Stimulated activated CD8-positive, alpha-beta memory T cell treated with anti-CD3 and anti-CD28 coated beads, Interleukin-7, amount 100 ng/mL, for 1 hour (primary cell): ENCODE data around the gene FKBP5.
"Not testable (repeated sequence)": the region's sequence is repeated elsewhere in the genome, so short reads cannot be mapped to it uniquely, and the experiment has no call there.

Experiments used
- DNase-seq, 2 donors: peaks; one replicate each; pipeline ENCODE4 v3.0.0-alpha.2; 2020; ENCODE audit warnings: low read depth in 2 of 2

The FKBP5 gene

DNA sequence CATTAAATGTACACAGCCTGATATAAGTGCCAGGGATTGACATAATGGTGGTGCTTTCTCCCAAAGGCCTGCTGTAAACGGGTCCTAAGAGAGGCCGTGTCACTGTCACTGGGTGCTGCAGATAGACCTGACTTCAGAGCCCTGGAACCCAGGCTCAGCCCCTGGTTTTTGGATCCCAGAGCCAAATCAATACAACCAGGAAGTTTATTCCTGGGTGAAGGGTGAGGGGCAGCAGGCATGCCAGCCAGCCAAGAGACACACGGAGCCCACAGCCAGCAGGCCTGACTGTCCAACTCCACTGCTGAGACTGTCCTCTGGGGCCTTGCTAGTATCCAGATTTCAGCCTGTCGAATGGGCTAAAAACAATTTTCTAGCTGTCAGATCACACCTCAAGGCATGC, 35.3 kb upstream of the FKBP5 start:
- DNase-seq = no peak

DNA sequence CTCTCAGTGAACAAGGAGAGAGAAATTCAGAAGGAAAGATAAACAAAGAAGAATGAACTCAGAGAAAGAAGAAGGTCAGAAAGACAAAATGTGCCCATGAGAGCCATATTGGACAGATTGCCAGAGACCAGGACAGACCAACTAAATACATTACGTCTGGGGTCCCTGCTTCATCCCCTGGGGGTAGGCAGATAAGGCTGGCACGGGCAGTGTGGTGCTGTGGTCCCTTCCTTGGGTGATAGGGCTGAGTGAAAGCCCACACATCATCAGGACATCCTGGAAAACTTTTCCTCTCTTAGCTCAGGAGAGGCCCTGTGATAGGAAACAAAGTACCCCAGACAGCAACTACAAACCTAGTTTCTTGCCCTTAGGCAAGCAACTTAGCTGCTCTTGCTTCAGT, 34.9 kb upstream of the FKBP5 start:
- no peak for DNase-seq

GRCh38 chr6:35722121-35722761, 33.5 kb upstream of the FKBP5 start:
- no peak for DNase-seq

- no peak for DNase-seq
Measured at GRCh38 chr6:35719830-35720733, 31.4 kb upstream of the FKBP5 start.

DNA sequence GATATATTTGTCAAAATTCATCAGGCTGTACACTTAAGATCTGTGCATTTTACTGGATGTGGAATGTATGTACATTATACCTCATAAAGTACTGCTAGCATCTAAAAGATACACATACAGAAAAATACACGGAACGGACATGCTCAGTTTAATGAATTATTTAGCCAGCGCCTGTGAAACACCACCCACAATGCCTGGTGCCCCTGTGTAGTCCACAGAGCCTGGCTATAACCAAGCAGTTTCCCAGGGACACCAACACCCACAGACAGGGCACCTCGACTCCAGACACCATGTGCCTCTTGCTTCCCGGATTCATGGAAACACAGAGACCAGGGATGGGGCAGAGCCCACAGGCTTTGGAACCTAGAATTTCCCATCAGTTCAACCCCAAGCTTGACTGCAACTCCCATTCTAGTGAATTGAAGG, 30.7 kb upstream of the FKBP5 start:
- DNase-seq = no peak

GRCh38 chr6:35718911-35719381, 30.2 kb upstream of the FKBP5 start:
- DNase-seq = no peak

DNA sequence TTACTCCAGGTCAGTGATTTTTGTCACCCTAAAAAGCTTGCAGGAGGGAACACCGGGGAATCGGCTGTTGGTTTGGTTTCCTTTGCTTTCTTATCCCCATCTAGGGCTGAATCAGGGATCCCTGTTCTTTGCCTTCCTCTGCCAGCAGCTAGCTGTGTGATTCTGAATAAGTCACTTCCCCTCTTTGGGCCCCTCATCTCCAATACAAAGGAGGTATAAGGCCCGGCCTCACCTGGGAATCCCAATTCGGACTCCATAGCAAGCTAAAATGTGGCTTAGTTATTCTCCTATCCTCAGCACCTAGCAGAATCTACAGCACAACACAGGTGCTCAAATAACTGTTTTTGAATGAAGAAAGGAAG, 29.6 kb upstream of the FKBP5 start:
- DNase-seq = no peak

DNA sequence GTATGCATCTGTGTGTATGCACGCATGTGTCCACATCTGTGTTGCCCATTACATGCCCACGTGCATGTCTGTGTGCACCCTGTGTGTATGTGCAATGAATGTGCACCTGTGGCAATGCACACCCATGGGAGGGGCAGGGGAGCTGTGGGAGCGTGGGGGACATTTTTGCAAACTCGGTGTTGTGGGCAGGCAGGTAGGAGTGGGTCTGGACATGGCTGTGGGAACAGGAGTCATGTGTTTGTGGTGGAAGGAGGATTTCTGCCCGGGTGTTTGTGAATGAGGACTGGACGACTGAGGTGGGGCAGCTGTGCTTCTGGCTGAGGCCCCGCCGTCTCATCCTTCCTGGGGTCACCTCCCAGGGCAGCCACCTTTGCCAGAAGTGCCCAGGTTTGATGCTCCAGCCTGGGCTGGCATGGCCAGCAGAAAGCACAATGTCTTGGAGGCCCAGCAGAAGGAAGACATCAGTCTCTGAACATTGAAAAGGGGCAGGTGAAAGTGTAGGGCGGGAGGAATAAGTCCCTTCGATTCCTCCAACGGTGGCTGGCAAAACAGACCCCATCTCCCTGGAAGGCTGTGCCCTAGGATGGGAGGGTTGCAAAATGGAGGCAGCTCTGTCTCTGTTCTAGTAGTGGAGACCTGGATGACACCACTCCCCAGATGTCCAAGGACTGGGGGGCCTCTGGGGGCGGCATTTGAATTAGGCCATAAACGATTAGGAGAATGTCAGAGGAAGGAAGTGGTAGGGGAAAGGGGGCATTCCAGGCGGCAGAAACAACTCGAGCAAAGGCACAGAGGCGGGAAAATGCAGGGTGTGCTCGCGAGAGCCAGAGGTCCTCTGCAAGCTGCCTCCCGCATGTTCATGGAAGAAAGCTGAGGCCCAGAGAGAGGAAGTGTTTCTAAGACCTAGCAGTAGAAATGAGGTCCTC, 29.0 kb upstream of the FKBP5 start:
- DNase-seq = no peak

DNA sequence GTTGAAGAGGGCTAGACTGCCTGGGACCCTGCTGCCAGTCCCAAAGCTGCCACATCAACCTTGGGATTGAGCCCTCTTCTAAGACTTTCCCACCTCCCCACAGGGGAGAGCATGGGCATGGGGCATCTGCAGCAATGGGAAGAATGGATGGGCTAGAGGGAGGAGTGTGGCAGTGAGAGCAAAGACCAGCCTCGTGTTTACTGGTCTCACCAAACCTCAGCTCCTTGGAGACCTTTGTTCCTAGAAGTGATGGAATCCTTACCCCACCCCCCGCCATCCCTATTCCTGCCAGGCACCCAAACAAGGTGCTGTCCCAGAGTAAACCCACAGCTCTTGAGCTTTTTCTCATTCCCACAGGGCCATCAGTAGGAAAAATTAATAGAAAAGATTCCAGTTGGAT, 28.1 kb upstream of the FKBP5 start:
- DNase-seq = no peak

DNA sequence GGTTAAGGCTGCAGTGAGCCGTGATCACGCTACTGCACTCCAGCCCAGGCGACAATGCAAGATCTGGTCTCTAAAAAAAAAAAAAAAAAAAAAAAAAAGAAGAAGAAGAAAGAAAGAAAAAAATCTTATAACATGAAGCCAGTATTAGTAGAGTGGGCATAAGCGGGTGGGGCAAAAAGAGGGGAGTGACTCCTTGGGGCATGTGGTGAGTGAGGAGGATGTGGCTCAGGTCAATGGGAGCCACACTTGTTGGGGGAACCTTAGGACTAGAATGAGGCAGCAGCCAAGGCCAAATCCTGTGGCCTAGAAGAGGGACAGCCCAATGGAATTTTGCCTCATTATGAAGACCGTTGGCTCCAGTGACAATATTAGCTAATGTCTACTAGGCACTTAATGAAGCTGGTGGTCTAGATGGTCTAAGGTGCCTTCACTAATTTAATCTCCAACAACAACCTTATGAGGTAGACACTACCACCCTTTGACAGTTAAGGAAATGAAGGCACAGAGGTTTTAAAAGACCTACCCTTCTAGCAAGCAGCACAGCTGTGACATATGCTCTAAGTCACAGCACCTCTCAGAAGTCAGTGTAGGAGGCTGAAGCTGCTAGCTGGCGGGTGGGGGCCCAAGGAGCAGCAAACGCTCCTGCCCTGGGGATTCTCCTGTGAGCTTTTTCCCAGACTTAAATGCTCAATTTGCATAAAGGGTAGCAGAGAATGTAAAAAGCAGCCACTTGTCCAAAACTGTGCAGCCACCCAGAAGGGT, 24.5 kb upstream of the FKBP5 start:
- DNase-seq = no peak

DNA sequence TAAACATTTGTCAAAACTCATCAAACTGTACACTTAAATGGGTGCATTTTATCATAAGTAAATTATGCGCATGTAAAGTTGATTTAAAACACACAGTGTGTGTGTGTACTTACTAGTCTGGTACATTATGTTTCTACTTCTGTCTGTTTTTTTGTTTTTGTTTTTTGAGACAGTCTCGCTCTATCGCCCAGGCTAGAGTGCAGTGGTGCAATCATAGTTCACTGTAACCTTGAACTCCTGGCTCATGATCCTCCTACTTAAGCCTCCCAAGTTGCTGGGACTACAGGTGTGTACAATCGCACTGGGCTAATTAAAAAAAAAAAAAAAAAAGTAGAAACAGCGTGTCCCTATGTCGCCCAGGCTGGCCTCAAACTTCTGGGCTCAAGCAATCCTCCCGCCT, 23.0 kb upstream of the FKBP5 start:
- no peak for DNase-seq

GRCh38 chr6:35710241-35710847, 21.6 kb upstream of the FKBP5 start:
- no peak for DNase-seq

DNA sequence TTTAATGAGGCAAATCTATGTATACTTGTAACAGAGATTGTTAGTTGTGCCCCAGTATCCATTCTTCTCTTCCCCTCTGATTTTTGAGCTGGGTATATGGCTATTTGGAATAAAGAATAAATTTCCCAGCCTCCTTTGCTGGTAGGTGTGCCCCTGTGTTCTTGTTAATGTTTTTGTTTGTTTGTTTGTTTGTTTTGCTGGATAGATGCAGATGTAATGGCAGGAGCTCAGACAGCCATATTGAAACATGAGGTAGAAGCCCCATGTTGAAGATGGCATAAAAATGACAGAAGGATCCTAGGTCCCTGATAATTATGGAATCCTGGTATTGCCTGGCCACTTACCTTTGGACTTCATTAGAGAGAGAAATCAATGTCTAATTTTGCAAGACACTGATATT, 19.9 kb upstream of the FKBP5 start:
- no peak for DNase-seq

- DNase-seq = no peak
Measured at GRCh38 chr6:35707714-35708407, 19.1 kb upstream of the FKBP5 start.

GRCh38 chr6:35706468-35706867, 17.8 kb upstream of the FKBP5 start:
- no peak for DNase-seq

DNA sequence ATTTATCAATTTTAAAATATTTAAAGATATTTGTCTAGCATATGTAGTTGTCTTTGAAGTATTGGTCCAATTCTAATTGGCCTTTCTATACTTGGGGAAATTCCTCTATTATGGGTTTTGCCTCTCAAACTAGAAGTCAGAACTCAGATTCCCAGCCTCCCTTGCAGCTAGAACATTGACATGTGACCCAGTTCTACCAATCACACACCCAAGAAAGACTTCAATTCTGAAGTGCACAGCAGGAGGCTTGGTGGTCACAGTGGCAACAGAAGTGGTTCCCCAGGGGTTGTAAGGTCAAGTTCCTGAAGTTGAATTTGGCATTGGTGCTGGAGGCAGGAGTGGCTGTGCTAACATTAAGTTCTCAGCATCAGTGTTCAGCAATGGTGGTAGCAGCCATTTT, 14.8 kb upstream of the FKBP5 start:
- no peak for DNase-seq

GRCh38 chr6:35698858-35699257, 10.1 kb upstream of the FKBP5 start:
- DNase-seq = no peak

GRCh38 chr6:35698430-35698829, 9.7 kb upstream of the FKBP5 start:
- DNase-seq = not testable (repeated sequence)

- no peak for DNase-seq
Measured at GRCh38 chr6:35694462-35694861, 5.7 kb upstream of the FKBP5 start.
